SH-SY5Y (cell line): ENCODE measurements around the gene FOSB.

Source experiments
- GATA2 ChIP-seq: IDR thresholded peaks from 2 replicates; pipeline ENCODE4 v1.6.1; 2011; ENCODE audit warnings: mild to moderate bottlenecking, low read depth, low read length
- GATA3 ChIP-seq: IDR thresholded peaks from 2 replicates; pipeline ENCODE4 v1.6.1; 2011; ENCODE audit warnings: low read depth, mild to moderate bottlenecking, low read length, moderate library complexity

DNA sequence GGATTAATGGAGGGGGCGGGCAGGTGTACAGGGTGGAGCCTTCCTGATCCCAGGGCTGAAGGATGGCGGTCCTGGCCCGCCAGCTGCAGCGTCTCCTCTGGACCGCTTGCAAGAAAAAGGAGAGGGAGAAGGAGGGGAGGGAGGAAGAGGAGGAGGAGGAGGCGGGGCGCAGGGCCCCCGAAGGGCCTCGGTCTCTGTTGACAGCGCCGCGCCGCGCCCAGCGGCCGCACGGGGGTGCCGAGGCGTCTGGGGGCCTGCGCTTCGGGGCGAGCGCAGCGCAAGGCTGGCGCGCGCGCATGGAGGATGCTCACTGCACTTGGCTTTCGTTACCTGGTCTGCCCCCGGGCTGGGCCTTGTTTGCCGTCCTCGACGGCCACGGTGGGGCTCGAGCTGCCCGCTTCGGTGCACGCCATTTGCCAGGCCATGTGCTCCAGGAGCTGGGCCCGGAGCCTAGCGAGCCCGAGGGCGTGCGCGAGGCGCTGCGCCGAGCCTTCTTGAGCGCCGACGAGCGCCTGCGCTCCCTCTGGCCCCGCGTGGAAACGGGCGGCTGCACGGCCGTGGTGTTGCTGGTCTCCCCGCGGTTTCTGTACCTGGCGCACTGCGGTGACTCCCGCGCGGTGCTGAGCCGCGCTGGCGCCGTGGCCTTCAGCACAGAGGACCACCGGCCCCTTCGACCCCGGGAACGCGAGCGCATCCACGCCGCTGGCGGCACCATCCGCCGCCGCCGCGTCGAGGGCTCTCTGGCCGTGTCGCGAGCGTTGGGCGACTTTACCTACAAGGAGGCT lies 30.8 kb downstream of the FOSB start, which contains the start of gene PPM1N:
- TF ChIP-seq GATA2, result no peak
- no peak for TF ChIP-seq GATA3
